Middle frontal gyrus (tissue), 1 donor: ENCODE data around the gene CXorf51A.
"Not testable (repeated sequence)": the region's sequence is repeated elsewhere in the genome, so short reads cannot be mapped to it uniquely, and the experiment has no call there.

ENCODE experiments used
- DNase-seq: peaks from one replicate; pipeline ENCODE4 v3.0.0-alpha.2; 2015; ENCODE audit warnings: low spot score; ENCODE audit errors: extremely low spot score

The CXorf51A gene

DNA sequence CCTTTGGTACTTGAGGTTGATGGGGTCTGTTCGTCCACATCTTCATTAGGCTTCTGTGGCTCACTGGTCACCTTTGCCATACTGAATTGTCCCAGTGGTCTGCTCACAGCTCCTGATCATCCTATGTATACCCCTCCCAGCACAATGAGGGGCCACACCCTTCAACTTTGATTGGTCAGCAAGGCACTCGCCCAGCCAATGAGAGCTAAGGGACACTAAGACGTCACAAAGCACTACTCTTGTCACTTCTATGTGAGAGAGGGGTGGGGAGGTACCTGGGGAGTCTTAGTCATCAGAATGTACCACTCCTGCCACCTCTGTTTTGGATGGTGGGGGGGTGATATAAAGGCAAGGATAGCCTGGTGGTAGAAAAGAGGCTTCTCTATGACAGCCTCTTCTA lies at the start of gene CXorf51A:
TSS of gene CXorf51A (minus strand) at position 101 of the 400 bp plus-strand sequence. CDS start at position 80, 21 bp downstream.
- not testable (repeated sequence) for DNase-seq

DNA sequence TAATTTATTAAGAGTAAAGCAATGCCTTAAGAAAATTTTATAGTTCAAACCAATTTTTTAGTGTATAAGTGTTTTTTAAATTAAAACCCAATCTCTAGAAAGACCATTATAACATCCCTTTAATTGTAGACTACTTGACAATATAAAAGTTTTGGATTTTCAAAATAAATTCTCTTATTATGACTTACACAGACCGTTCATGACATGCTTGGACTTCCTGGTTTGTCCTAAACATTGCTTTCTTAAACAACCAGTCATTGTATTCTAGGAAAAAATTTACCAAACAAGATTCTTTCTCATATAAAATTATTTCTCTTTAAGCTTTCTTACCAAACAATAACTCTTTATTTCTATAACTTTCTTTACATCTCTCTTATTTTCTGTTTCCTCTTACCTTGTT lies 49.0 kb upstream of the CXorf51A start:
- DNase-seq: no peak

DNA sequence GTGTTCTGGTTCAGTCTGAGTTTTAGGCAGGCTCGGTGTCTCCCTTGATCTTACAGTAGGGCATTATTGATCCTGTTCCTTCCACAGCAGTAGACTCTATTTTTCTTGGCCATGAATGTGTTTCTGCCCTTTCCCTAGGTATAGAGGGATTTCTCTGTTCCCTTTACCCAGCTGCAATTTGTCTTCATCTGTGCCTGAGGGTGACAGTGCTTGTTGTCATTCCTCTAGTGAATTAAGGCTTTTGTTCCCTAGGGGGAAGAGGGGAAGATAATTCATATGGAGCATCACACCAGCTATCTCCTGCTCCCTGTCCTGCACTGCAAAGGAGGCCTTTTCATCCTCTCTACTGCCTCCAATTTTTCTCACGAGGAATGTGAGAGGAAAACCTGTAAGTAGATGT lies 39.7 kb upstream of the CXorf51A start:
- DNase-seq: no peak

DNA sequence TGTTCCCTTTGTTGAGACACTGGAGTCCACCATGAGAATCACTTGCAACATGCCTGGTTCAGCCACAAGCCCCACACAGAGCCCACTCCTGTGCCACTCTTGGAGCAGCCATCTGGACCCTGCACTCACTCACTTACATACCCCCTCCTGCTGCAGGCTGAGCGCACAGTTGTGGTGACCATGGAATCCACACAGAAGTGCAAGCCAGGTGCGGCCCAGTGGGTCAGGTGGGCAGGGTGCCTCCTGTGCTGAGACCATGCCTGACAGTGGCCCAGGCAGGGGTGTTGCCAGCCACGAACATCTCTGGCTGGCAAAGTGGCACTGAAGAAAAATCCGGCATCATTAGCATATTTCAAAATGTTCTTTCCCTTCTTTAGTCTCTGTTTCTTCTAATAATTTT lies 17.4 kb upstream of the CXorf51A start:
- DNase-seq: no peak

GRCh38 chrX:146809471-146809870 lies 5.1 kb downstream of the CXorf51A start, which contains the start of gene CXorf51B:
Gene CXorf51B (plus strand): TSS chrX:146809771. CDS start chrX:146809792, 21 bp downstream.
- DNase-seq: not testable (repeated sequence)
